ENCODE data around the gene NECTIN2. TPM values are rescaled to one million over a fixed set of nuclear protein-coding genes. Genes with fewer than 3 reads are reported as not detected.
"Not testable (repeated sequence)": the region's sequence is repeated elsewhere in the genome, so short reads cannot be mapped to it uniquely, and the experiment has no call there.

The NECTIN2 gene
- total RNA-seq, 2 donors from 2014 or later, result 1.3 to 1.6 TPM

- ATAC-seq, result no peak
- Mint-ChIP-seq H3K4me1 (ENCODE audit: low read depth in 2 of 2) (no peaks in the 10 kb centered on the region), H3K27me3 (peaks cover 0 to 6% of the 10 kb centered on the region in 2 donors), H3K27ac (no peak overlapping the region), H3K36me3 (no peaks in the 10 kb centered on the region), H3K4me3 (no peak overlapping the region), H3K9me3 (no peaks in the 10 kb centered on the region)
- no peak for DNase-seq (ENCODE audit: low spot score)
Observed at GRCh38 chr19:44875666-44876451, 29.8 kb downstream of the NECTIN2 start.

- H3K27me3 Mint-ChIP-seq, result peaks cover 0 to 6% of the 10 kb centered on the region in 2 donors
- no peak overlapping the region for H3K27ac Mint-ChIP-seq
- ATAC-seq, result peak in 1 of 2 donors; percentile 9
Observed at GRCh38 chr19:44876930-44877535, 30.9 kb downstream of the NECTIN2 start.

GRCh38 chr19:44878120-44878865 lies 32.2 kb downstream of the NECTIN2 start:
- Mint-ChIP-seq H3K4me3 (no peak overlapping the region), H3K27ac (no peak overlapping the region), H3K4me1 (ENCODE audit: low read depth in 2 of 2) (no peaks in the 10 kb centered on the region), H3K36me3 (no peaks in the 10 kb centered on the region), H3K27me3 (peaks cover 0 to 4% of the 10 kb centered on the region in 2 donors), H3K9me3 (no peaks in the 10 kb centered on the region)
- ATAC-seq (no peak), DNase-seq (ENCODE audit: low spot score) (no peak)

More at GRCh38 chr19:44876930-44877535, 30.9 kb downstream of the NECTIN2 start:
- no peaks in the 10 kb centered on the region for H3K4me1 Mint-ChIP-seq (ENCODE audit: low read depth in 2 of 2)
- H3K36me3 Mint-ChIP-seq, result no peaks in the 10 kb centered on the region
- no peak overlapping the region for H3K4me3 Mint-ChIP-seq
- DNase-seq (ENCODE audit: low spot score), result no peak
- no peaks in the 10 kb centered on the region for H3K9me3 Mint-ChIP-seq

- H3K27me3 Mint-ChIP-seq, result peaks cover 0 to 5% of the 10 kb centered on the region in 2 donors
Observed at GRCh38 chr19:44879309-44880065, 33.4 kb downstream of the NECTIN2 start.

GRCh38 chr19:44882063-44882462 lies 36.0 kb downstream of the NECTIN2 start:
- DNase-seq (ENCODE audit: low spot score) (no peak), ATAC-seq (no peak)
- Mint-ChIP-seq H3K4me3 (no peak overlapping the region), H3K4me1 (ENCODE audit: low read depth in 2 of 2) (no peaks in the 10 kb centered on the region), H3K36me3 (no peaks in the 10 kb centered on the region), H3K9me3 (no peaks in the 10 kb centered on the region), H3K27ac (no peak overlapping the region), H3K27me3 (peaks cover 0 to 3% of the 10 kb centered on the region in 2 donors)

More at GRCh38 chr19:44879309-44880065, 33.4 kb downstream of the NECTIN2 start:
- Mint-ChIP-seq H3K36me3 (no peaks in the 10 kb centered on the region), H3K4me1 (ENCODE audit: low read depth in 2 of 2) (no peaks in the 10 kb centered on the region), H3K9me3 (no peaks in the 10 kb centered on the region), H3K4me3 (no peak overlapping the region), H3K27ac (no peak overlapping the region)
- DNase-seq (ENCODE audit: low spot score) (no peak), ATAC-seq (peak in 1 of 2 donors; percentile 8)

- H3K27ac Mint-ChIP-seq; H3K4me1 Mint-ChIP-seq (ENCODE audit: low read depth in 2 of 2); H3K4me3 Mint-ChIP-seq; H3K9me3 Mint-ChIP-seq; ATAC-seq; H3K36me3 Mint-ChIP-seq; H3K27me3 Mint-ChIP-seq; DNase-seq (ENCODE audit: low spot score): not testable (repeated sequence)
Observed at GRCh38 chr19:44882619-44883397, 36.7 kb downstream of the NECTIN2 start.

GRCh38 chr19:44883922-44884321 lies 37.8 kb downstream of the NECTIN2 start:
- H3K9me3 Mint-ChIP-seq, result no peaks in the 10 kb centered on the region
- H3K4me1 Mint-ChIP-seq (ENCODE audit: low read depth in 2 of 2), result peaks cover 0 to under 1% of the 10 kb centered on the region in 2 donors
- H3K4me3 Mint-ChIP-seq, result no peak overlapping the region
- H3K27me3 Mint-ChIP-seq, result peaks cover 0 to 3% of the 10 kb centered on the region in 2 donors
- ATAC-seq (no peak), DNase-seq (ENCODE audit: low spot score) (no peak)
- no peak overlapping the region for H3K27ac Mint-ChIP-seq
- no peaks in the 10 kb centered on the region for H3K36me3 Mint-ChIP-seq

- Mint-ChIP-seq H3K27me3 (peaks cover 0 to 3% of the 10 kb centered on the region in 2 donors), H3K27ac (no peak overlapping the region), H3K4me3 (no peak overlapping the region), H3K9me3 (no peaks in the 10 kb centered on the region), H3K4me1 (ENCODE audit: low read depth in 2 of 2) (peaks cover 4 to 6% of the 10 kb centered on the region in 2 donors), H3K36me3 (no peaks in the 10 kb centered on the region)
- ATAC-seq (no peak), DNase-seq (ENCODE audit: low spot score) (no peak)
Observed at GRCh38 chr19:44884566-44884965, 38.5 kb downstream of the NECTIN2 start.

GRCh38 chr19:44886141-44886540 lies 40.0 kb downstream of the NECTIN2 start:
- Mint-ChIP-seq H3K4me3 (no peak overlapping the region), H3K27ac (no peak overlapping the region), H3K4me1 (ENCODE audit: low read depth in 2 of 2) (peaks cover 11 to 13% of the 10 kb centered on the region in 2 donors), H3K27me3 (peaks cover 0 to 3% of the 10 kb centered on the region in 2 donors), H3K9me3 (no peaks in the 10 kb centered on the region), H3K36me3 (no peaks in the 10 kb centered on the region)
- DNase-seq (ENCODE audit: low spot score) (no peak), ATAC-seq (no peak)

GRCh38 chr19:44887648-44888047 lies 41.6 kb downstream of the NECTIN2 start:
- Mint-ChIP-seq H3K4me1 (ENCODE audit: low read depth in 2 of 2) (peaks cover 22 to 26% of the 10 kb centered on the region in 2 donors), H3K4me3 (no peak overlapping the region), H3K27me3 (peaks cover 0 to 3% of the 10 kb centered on the region in 2 donors), H3K36me3 (peaks cover 5% of the 10 kb centered on the region), H3K9me3 (no peaks in the 10 kb centered on the region), H3K27ac (no peak overlapping the region)
- DNase-seq (ENCODE audit: low spot score) (no peak), ATAC-seq (no peak)

GRCh38 chr19:44888335-44888734 lies 42.2 kb downstream of the NECTIN2 start:
- DNase-seq (ENCODE audit: low spot score); H3K36me3 Mint-ChIP-seq; H3K4me3 Mint-ChIP-seq; H3K27ac Mint-ChIP-seq; ATAC-seq; H3K27me3 Mint-ChIP-seq; H3K9me3 Mint-ChIP-seq: not testable (repeated sequence)
- peaks cover 28 to 33% of the 10 kb centered on the region in 2 donors for H3K4me1 Mint-ChIP-seq (ENCODE audit: low read depth in 2 of 2)

GRCh38 chr19:44889830-44890365 lies 43.8 kb downstream of the NECTIN2 start:
- Mint-ChIP-seq H3K36me3 (peaks cover 5% of the 10 kb centered on the region), H3K27me3 (no peaks in the 10 kb centered on the region), H3K4me1 (ENCODE audit: low read depth in 2 of 2) (peaks cover 31 to 33% of the 10 kb centered on the region in 2 donors), H3K27ac (peak overlapping the region; percentile 81 to 88), H3K9me3 (no peaks in the 10 kb centered on the region), H3K4me3 (peak overlapping the region; percentile 89)
- ATAC-seq, result no peak
- no peak for DNase-seq (ENCODE audit: low spot score)
